ENCODE measurements around the gene PDE1C.

Gene PDE1C

GRCh38 chr7:31724696-31725095 lies 345.5 kb downstream of the PDE1C start:
- no CpG with 5 or more reads among the region's 3 CpGs for WGBS (ENCODE audit: insufficient coverage, insufficient read length)
- no peaks in the 10 kb centered on the region for H3K36me3 ChIP-seq (ENCODE audit: control insufficient read depth, insufficient read depth, low read length)
- H3K27me3 ChIP-seq (ENCODE audit: control insufficient read depth, insufficient read depth, low read length), result no peaks in the 10 kb centered on the region; the same call in 1 of the 2 replicates
- H3K4me1 ChIP-seq (ENCODE audit: control insufficient read depth, insufficient read depth, low read length), result no peaks in the 10 kb centered on the region
- H3K27ac ChIP-seq (ENCODE audit: low read length), result no peak overlapping the region
- no peak for DNase-seq (ENCODE audit: low read depth, low spot score)
- H3K9me3 ChIP-seq (ENCODE audit: control insufficient read depth, insufficient read depth, low read length), result no peaks in the 10 kb centered on the region
- H3K4me3 ChIP-seq (ENCODE audit: low read length), result no peak overlapping the region

GRCh38 chr7:31720366-31720765 lies 349.8 kb downstream of the PDE1C start:
- no peaks in the 10 kb centered on the region for H3K9me3 ChIP-seq (ENCODE audit: control insufficient read depth, insufficient read depth, low read length)
- H3K4me1 ChIP-seq (ENCODE audit: control insufficient read depth, insufficient read depth, low read length), result no peaks in the 10 kb centered on the region
- no peak overlapping the region for H3K4me3 ChIP-seq (ENCODE audit: low read length)
- DNase-seq (ENCODE audit: low read depth, low spot score), result no peak
- no peak overlapping the region for H3K27ac ChIP-seq (ENCODE audit: low read length)
- H3K36me3 ChIP-seq (ENCODE audit: control insufficient read depth, insufficient read depth, low read length), result no peaks in the 10 kb centered on the region
- WGBS (ENCODE audit: insufficient coverage, insufficient read length), result no CpG with 5 or more reads among the region's 8 CpGs
- H3K27me3 ChIP-seq (ENCODE audit: control insufficient read depth, insufficient read depth, low read length), result no peaks in the 10 kb centered on the region

GRCh38 chr7:31716355-31716754 lies 353.9 kb downstream of the PDE1C start:
- DNase-seq (ENCODE audit: low read depth, low spot score), result no peak
- Histone ChIP-seq H3K27ac (ENCODE audit: low read length) (no peak overlapping the region), H3K27me3 (ENCODE audit: control insufficient read depth, insufficient read depth, low read length) (no peaks in the 10 kb centered on the region), H3K4me1 (ENCODE audit: control insufficient read depth, insufficient read depth, low read length) (no peaks in the 10 kb centered on the region), H3K4me3 (ENCODE audit: low read length) (no peak overlapping the region), H3K36me3 (ENCODE audit: control insufficient read depth, insufficient read depth, low read length) (no peaks in the 10 kb centered on the region), H3K9me3 (ENCODE audit: control insufficient read depth, insufficient read depth, low read length) (no peaks in the 10 kb centered on the region)
- WGBS (ENCODE audit: insufficient coverage, insufficient read length), result no CpG with 5 or more reads among the region's 1 CpG

GRCh38 chr7:31710171-31710570 lies 360.0 kb downstream of the PDE1C start:
- H3K9me3 ChIP-seq (ENCODE audit: control insufficient read depth, insufficient read depth, low read length), result no peaks in the 10 kb centered on the region
- no CpG with 5 or more reads among the region's 1 CpG for WGBS (ENCODE audit: insufficient coverage, insufficient read length)
- peak; percentile 54 for DNase-seq (ENCODE audit: low read depth, low spot score)
- H3K4me3 ChIP-seq (ENCODE audit: low read length), result no peak overlapping the region
- H3K27ac ChIP-seq (ENCODE audit: low read length), result no peak overlapping the region
- no peaks in the 10 kb centered on the region for H3K36me3 ChIP-seq (ENCODE audit: control insufficient read depth, insufficient read depth, low read length)
- no peaks in the 10 kb centered on the region for H3K27me3 ChIP-seq (ENCODE audit: control insufficient read depth, insufficient read depth, low read length)
- peaks cover 2% of the 10 kb centered on the region; the same call in 1 of the 2 replicates for H3K4me1 ChIP-seq (ENCODE audit: control insufficient read depth, insufficient read depth, low read length)

- Histone ChIP-seq H3K36me3 (ENCODE audit: control insufficient read depth, insufficient read depth, low read length) (no peaks in the 10 kb centered on the region), H3K9me3 (ENCODE audit: control insufficient read depth, insufficient read depth, low read length) (no peaks in the 10 kb centered on the region), H3K27ac (ENCODE audit: low read length) (no peak overlapping the region), H3K4me3 (ENCODE audit: low read length) (no peak overlapping the region), H3K27me3 (ENCODE audit: control insufficient read depth, insufficient read depth, low read length) (no peaks in the 10 kb centered on the region), H3K4me1 (ENCODE audit: control insufficient read depth, insufficient read depth, low read length) (peaks cover 2% of the 10 kb centered on the region; the same call in 1 of the 2 replicates)
- no peak for DNase-seq (ENCODE audit: low read depth, low spot score)
- no CpG with 5 or more reads among the region's 5 CpGs for WGBS (ENCODE audit: insufficient coverage, insufficient read length)
These were observed 363.1 kb downstream of the PDE1C start for GRCh38 chr7:31707089-31707488.

- Histone ChIP-seq H3K36me3 (ENCODE audit: control insufficient read depth, insufficient read depth, low read length) (no peaks in the 10 kb centered on the region), H3K27me3 (ENCODE audit: control insufficient read depth, insufficient read depth, low read length) (no peaks in the 10 kb centered on the region), H3K4me1 (ENCODE audit: control insufficient read depth, insufficient read depth, low read length) (peaks cover 2% of the 10 kb centered on the region; the same call in 1 of the 2 replicates), H3K9me3 (ENCODE audit: control insufficient read depth, insufficient read depth, low read length) (no peaks in the 10 kb centered on the region), H3K27ac (ENCODE audit: low read length) (no peak overlapping the region), H3K4me3 (ENCODE audit: low read length) (no peak overlapping the region)
- DNase-seq (ENCODE audit: low read depth, low spot score), result no peak
- WGBS (ENCODE audit: insufficient coverage, insufficient read length), result no CpG with 5 or more reads among the region's 3 CpGs
These were observed 364.8 kb downstream of the PDE1C start for GRCh38 chr7:31705377-31705776.

- H3K27ac ChIP-seq (ENCODE audit: low read length), result no peak overlapping the region
- WGBS (ENCODE audit: insufficient coverage, insufficient read length), result no CpG with 5 or more reads among the region's 3 CpGs
These were observed 367.9 kb downstream of the PDE1C start for GRCh38 chr7:31702354-31702753.

More at GRCh38 chr7:31702354-31702753, 367.9 kb downstream of the PDE1C start:
- Histone ChIP-seq H3K4me3 (ENCODE audit: low read length) (no peak overlapping the region), H3K27me3 (ENCODE audit: control insufficient read depth, insufficient read depth, low read length) (no peaks in the 10 kb centered on the region), H3K9me3 (ENCODE audit: control insufficient read depth, insufficient read depth, low read length) (no peaks in the 10 kb centered on the region), H3K36me3 (ENCODE audit: control insufficient read depth, insufficient read depth, low read length) (no peaks in the 10 kb centered on the region), H3K4me1 (ENCODE audit: control insufficient read depth, insufficient read depth, low read length) (no peaks in the 10 kb centered on the region)
- DNase-seq (ENCODE audit: low read depth, low spot score), result no peak

Measured in iPS DF 6.9 (cell line).